HG03095 (cell line): ENCODE data around the gene CYP2W1.
"Not testable (repeated sequence)": the region's sequence is repeated elsewhere in the genome, so short reads cannot be mapped to it uniquely, and the experiment has no call there.

Source experiments
- ATAC-seq: cut with Tn5 transposase; IDR thresholded peaks from one replicate; pipeline ENCODE4 v1.9.1; 2021; ENCODE audit warnings: moderate library complexity; ENCODE audit not compliant: unreplicated experiment

Gene CYP2W1

DNA sequence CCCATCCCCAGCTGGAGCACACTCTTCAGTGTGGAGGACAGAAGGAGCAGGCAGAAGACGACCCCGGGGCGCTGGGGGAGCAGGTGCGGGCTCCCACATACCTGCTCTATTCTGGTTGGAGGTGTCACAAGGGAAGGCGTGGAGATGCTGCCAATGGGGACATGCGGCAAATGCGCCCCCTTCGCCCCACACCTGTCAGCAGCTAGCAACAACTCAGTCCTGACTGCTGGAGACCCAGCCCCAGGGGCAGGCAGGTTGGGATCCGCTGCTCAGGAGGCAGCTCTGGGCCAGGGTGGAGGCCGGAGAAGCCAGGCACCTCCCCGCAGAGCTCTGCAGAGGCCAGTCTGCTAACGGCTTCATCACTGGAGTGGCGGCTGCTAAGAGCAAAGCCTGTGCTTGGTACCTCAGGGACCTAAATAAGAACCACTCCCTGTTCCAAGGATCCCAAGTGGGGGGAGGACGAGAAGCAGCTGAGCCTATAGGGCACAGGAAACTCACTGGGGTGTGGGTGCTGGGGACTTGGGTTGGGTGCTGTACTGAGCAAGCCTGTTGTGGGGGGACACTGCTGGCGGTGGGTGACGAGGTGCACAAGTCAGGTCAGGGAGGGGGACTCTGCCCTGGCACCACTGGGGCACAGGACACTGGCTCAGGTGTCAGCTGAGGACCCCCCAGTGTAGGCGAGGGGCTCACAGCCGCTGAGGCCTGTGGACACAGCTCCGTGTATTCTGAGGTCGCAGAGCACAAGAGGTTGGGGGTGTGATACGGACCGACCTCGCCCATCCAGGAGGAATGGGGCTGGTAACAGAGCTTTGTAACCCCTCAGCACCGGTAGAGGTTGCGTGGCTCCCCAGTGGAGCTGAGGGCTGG is 42.1 kb downstream of the CYP2W1 start:
- no peak for ATAC-seq

DNA sequence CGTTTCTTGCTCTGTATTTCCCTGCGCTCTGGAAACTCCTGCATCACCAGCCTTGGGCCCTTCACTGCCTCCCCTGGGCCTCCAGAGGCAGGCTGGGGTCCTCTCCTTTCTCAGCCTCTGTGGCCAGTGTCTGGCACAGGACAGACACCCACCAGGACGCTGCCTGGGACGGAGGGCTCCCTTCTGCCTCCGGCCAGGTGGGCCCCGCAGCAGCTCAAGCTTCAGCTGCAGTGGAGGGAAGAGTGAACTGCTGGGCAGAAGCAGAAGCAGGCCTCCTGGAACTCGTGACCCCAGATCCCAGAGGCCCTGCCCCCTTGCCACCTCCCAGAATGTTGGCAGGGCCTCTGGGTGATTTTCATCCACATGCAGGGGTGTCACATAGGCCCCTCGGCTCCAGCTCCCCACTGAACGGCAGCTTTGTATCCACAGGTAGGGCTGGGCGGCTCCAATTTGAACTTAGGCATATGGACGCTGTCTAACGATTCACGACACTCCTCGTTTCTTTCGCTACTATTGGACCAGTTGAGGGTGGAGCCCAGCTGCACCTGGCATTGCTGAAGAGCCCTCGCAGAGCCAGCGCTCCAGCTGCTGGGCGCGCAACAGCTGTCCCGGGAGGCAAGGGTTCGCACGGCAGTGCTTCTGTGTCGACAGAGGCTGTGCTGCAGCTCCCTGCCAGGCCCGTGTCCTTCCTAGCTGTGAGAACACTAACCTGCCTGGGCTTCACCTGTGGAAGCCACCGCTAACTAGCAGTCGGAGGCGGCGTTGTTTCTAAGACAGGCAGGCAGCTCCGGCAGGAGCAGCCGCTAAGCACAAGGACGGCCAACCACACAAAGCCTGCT is 43.0 kb downstream of the CYP2W1 start:
- ATAC-seq, result no peak

DNA sequence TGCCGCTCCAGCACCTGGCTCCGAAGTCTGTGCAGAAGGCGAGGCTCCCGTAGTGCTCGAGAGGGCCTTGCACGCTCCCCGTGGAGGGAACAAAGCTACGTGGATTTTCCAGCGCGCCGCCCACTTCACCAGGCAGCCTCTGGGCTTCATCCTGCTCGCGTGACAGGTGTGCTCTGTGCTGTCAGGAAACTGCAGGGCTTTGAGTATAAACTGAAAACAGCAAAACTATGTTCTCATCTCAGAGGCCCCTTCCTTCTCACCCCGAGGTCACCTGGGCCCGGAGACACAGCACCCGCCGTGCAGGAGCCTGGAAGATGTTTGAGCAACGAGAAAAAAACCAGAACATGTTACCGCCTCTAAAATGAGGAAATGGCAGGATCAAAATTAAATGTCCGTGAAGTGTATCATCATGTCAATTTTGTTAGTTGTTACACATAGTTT is 43.8 kb downstream of the CYP2W1 start:
- ATAC-seq, result no peak

DNA sequence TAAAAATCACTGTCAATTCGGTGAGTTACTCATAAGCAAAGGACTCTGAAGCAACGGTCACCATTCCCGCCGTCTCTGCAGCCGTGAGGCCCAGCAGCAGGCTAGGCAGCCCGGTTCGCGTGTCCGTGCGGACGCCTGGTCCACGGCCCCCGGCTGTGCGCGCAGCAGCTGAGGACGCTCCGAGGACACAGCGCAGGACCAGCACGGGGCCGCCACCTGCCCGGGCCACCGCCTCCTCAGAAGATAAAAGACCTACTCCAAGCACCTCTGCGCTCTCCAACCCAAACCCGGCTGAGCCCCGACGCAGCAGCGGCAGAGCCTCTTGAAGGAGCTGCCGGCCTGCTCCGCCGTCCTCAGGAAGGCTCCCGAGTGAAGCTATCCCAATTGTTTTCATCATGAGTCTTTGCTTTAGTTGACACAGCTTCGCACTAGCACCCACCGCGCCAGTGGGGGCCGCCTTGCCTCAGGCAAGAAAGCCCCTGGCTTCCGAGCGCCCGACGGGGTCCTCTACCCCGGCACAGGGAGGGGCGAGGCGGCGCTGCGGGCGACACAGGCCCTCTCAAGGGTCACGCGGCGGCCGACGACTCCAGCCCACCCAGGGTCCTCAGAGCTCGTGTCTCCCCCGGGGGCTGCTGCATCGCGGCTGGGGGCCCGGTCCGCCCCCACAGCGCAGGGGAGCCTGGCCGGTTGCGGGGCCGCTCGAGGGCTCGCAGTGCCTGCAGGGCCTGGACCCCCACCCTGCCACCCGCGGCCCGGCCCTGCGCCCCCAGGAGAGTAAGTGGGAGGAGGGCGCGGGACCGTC is 44.5 kb downstream of the CYP2W1 start:
- no peak for ATAC-seq

DNA sequence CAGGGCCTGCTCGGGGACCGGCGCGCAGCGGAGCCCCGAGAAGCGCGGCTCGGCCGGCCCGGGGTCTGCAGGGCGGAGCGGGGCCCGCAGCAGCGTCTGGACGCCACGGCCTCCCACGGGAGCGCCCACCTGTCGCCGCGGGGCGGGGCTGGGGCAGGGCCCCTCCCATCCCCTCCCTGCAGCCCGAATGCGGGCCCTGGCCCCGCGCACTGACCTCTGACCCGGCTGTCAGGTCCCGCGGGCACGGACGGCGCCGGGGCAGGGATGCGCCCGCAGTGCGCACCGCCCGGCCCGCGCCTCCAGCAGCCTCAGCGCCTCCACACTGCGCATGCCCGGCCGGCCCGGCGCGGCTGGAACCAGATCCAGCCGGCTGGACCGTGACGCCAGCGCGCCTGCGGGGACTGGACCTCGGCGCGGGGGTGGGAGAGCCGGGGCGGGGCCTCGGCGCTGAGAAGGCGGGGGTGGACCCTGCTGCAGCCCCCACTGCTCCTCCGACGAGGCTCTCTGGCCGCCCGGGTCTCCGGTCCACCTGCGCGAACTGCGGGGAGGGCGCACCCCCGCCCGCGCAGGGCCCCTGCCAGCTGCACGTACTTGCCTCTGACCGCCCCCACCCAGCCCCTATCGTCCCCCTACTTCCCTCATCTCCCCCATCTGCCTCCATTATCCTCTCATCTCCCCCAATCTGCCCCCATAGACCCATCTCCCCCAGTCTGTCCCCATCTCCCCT is 45.2 kb downstream of the CYP2W1 start:
- ATAC-seq, result peak; percentile 35

DNA sequence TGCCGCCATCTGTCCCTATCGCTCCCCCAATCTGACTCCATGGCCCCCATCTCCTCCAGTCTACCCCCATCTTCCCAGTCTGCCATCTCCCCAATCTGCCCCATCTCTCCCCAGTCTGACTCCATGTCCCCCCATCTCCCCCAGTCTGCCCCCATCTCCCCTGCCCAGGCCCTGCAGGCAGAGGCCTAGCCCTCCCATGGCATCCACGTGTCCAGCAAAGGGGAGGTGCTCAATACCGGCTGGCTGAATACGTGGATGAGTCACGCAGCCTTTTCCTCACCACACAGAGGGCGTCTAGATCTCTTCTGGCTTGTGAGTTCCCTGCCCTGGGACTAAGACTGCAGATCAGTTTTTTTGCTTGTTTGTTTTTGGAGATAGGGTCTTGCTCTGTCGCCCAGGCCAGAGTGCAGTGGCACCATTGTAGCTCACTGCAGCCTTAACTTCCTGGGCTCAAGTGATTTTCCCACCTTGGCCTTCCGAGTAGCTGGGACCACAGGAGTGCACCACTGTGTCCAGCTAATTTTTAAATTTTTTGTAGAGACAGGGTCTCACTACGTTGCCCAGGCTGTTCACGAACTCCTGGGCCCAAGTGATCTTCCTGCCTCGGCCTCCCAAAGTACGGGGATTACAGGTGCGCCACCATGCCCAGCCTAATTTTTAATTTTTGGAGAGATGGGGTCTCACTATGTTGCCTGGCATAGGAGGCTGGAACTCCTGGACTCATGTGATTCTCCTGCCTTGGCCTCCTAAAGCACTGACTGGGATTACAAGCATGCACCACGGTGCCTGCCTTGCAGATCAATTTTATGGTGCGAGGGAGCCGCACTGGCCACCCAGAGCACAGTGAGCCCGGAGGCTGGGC is 46.0 kb downstream of the CYP2W1 start:
- no peak for ATAC-seq

DNA sequence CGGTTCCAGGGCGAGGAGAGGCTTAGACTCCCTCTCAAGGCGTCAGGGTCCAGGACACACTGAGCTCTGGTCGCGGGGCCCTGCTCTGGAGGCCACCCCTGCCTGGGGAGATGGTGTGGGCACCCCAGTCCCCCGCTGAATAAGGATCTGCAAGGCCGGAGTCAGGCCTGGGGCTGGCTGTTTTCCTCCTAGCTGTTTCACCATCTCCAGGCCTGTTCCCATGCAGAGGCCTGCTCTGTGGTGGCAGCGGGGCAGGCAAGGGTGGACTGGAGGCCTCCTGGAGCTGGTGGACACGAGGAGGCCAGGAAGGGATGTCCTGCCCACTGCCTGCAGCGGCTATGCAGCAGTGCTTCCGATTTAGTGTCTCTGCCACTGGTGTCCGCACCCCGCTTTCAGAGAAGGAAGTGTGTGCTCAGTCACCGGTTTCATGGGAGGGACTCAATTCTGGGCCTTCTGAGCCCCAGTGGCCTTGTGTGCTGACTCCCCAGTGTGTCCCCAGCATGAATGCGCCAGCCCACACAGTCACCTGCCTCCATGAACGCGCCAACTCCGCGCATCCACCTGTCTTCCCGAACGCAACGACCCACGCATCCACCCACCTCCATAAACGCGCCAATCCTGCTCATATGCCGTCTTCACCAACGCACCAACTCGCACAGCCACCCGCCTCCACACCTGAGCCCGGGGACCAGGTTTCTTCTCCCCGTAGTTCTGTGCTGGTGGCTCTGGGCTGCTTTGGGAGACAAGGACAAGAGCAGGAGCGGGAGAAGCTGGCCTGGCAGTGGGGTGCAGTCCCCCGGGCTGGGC is 46.9 kb downstream of the CYP2W1 start:
- no peak for ATAC-seq

DNA sequence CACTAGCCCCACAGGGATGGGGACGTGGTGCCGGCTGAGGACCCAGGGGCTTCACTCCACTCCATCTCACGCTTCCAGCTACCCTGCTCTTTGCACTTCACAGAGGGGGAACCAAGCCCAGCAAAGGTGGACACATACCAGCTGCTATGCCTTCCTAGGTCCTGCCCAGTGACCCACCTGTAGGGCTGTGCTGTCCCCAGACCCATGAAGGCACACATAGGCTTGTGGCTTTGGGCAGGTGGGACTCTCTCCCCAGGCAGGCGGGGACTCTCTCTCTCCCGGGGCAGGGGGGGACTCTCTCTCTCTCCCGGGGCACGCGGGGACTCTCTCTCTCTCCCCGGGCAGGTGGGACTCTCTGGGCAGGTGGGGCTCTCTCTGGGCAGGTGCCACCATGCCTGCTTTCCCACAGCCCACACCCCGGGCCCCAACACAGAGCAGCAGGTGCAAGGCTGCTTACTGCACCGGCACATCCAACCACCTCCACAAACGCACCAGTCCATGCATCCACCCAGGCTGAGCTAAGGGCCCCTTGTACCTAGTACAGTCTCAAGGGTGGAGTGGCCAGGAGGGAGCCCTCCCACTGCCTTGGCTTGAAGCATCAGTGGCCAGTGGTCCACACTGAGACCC is 47.6 kb downstream of the CYP2W1 start:
- no peak for ATAC-seq

DNA sequence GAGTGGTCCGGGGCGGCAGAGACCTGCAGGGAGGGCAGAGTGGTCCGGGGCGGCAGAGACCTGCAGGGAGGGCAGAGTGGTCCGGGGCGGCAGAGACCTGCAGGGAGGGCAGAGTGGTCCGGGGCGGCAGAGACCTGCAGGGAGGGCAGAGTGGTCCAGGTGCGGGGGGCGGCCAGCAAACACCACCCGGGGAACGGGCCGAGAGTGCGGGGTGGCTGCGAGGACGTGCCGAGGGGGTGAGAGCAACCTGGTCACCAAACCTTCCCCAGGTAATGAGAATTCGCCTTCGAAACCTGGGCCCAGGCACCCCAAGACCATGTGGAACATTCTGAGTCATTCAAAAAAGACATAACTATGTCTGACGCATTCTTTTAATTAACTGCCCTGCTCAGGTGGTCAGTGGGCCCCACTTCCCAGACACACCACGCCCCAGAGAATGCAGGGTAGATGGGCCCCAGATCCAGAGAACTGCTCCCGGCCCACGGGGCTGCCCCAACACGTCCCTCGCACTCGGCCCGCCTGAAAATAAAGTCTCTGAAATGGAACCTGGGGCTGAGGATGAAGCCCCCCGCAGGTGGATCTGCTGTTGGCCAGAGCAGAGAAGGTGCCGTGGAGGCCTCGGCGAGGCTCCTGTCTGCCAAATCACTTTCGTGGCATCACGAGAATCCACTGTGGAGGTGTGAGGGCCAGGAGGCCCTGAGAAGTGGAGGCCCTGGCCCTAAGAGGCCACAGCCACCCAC is 48.9 kb downstream of the CYP2W1 start:
- ATAC-seq, result no peak

DNA sequence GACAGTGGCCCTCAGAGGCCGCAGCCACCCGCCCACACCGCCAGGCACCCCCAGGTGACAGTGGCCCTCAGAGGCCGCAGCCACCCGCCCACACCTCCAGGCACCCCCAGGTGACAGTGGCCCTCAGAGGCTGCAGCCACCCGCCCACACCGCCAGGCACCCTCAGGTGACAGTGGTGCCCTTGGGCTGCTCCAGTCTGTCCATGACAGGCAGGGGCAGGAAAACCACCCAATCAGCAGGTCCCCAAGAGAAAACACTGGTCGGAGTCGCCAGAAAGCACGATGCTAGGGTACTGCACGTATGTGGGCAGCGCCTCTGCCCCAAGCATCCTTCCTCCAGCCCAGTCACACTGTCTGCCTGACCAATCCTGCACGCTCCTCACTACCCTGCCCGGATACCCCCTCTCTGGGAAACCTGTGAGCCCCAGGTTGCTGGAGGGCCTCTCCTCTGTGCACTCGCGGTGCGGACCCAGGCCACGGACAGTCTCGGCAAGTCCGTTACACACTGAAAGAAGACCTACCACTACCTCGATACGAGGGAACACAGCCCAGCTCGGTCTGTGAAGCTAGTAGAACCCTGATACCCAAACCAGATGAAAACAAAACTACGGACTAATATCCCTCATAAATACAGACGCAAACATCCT is 49.7 kb downstream of the CYP2W1 start:
- ATAC-seq, result no peak

DNA sequence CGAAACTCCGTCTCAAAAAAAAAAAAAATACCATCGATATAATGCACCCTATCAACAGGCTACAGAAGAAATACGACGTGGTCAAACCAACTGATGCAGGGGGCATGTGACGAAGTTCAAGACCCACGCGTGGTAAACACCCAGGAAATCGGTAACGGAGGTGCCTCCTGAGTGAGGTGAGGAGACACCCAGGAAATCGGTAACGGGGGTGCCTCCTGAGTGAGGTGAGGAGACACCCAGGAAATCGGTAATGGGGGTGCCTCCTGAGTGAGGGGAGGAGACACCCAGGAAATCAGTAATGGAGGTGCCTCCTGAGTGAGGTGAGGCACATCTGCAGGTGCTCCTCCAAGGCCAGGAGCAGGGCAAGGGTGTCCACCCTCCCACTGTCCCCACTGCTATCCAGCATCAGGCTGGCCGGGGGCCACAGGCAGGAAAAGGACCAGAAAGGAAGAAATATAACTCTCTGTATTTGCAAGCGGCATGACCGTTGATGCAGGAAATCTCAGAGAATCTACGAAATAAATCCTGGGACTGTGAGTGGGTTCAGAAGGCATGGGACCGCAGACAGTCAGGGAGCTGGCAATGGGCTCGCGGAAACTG is 50.7 kb downstream of the CYP2W1 start:
- ATAC-seq, result no peak

DNA sequence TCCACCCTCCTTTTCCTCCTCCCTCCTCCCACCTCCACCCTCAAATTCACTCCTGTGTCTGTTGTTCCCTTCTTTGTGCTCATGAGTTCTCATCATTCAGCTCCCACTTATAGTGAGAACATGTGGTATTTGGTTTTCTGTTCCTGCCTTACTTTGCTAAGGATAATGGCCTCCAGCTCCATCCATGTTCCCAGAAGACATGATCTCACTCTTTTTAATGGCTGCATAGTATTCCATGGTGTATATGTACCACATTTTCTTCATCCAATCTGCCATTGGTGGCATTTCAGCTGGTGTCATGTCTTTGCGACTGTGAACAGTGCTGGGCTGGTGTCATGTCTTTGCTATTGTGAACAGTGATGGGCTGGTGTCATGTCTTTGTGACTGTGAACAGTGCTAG is 51.8 kb downstream of the CYP2W1 start:
- not testable (repeated sequence) for ATAC-seq

DNA sequence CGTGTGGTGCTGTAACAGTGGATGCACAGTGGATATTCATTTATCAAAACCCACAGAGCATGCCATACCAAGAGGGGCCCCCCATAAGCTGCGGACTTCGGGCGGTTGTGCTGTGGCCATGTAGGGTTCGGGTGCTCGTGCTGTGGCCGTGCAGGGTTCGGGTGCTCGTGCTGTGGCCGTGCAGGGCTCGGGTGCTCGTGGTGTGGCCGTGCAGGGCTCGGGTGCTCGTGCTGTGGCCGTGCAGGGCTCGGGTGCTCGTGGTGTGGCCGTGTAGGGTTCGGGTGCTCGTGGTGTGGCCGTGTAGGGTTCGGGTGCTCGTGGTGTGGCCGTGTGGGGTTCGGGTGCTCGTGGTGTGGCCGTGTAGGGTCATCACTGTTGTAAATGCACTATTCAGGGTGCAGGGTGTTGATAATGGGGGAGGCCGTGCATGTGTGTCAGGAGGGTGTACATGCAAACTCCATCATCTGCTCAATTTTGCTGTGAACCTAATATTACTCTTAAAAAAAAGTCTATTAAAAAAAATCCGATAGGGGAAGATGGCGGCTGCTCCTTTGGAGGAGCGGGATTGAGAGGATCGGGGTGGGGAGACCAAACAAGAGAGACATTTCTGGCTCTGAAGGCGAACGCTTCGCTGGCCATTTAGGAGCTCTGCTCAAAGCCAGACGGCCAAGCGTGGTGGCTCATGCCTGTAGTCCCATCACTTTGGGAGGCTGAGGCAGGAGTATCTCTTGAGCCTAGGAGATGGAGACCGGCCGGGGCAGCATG is 53.4 kb downstream of the CYP2W1 start:
- not testable (repeated sequence) for ATAC-seq
